Kidney (tissue), 14 donors: ENCODE data around the gene MDM4. TPM values are rescaled to one million over a fixed set of nuclear protein-coding genes. Genes with fewer than 3 reads are reported as not detected.

Experiments
- DNase-seq, 5 donors: peaks; one replicate each; pipeline ENCODE4 v3.0.0-alpha.2; 2013 to 2020
- FAIRE-seq: peaks from 2 replicates; lab custom pipeline; 2012; peaks lifted over from hg19 to GRCh38; lab: Jason Lieb, UNC
- H3K27ac ChIP-seq, 2 donors: one replicate each; pipeline ENCODE4 v1.7.0; 2013; ENCODE audit warnings: low read depth in 2 of 2, low read length in 2 of 2, inconsistent platforms in 1 of 2
- H3K27me3 ChIP-seq: one replicate; pipeline ENCODE4 v1.7.1; 2013; ENCODE audit warnings: low read length, inconsistent platforms; ENCODE audit not compliant: control insufficient read depth, insufficient read depth
- H3K36me3 ChIP-seq, 3 donors: one replicate each; pipeline versions ENCODE4 v1.7.0 to v1.7.1; 2013; ENCODE audit warnings: low read length in 3 of 3, control low read depth in 1 of 3, inconsistent platforms in 1 of 3; ENCODE audit not compliant: insufficient read depth in 3 of 3, control insufficient read depth in 2 of 3
- H3K4me1 ChIP-seq, 3 donors: one replicate each; pipeline versions ENCODE4 v1.7.0 to v1.7.1; 2013; ENCODE audit warnings: low read length in 3 of 3, inconsistent platforms in 1 of 3, low read depth in 1 of 3; ENCODE audit not compliant: control insufficient read depth in 2 of 3, insufficient read depth in 2 of 3
- H3K4me3 ChIP-seq, 3 donors: one replicate each; pipeline versions ENCODE4 v1.7.0 to v1.8.1; 2013; ENCODE audit warnings: low read length in 3 of 3, control low read depth in 1 of 3, inconsistent platforms in 1 of 3
- H3K9ac ChIP-seq, 3 donors: one replicate each; pipeline versions ENCODE4 v1.7.0 to v1.7.1; 2013; ENCODE audit warnings: low read length in 3 of 3, control low read depth in 1 of 3, inconsistent platforms in 1 of 3
- H3K9me3 ChIP-seq, 3 donors: one replicate each; pipeline versions ENCODE4 v1.7.0 to v1.7.1; 2013; ENCODE audit warnings: low read length in 3 of 3, control low read depth in 1 of 3, inconsistent platforms in 1 of 3; ENCODE audit not compliant: control insufficient read depth in 2 of 3, insufficient read depth in 1 of 3
- intact Hi-C: fragments of 100-400 bp; cut with DNase I; formaldehyde crosslinking; loops from one replicate; pipeline ENCODE4 v1.11.1; 2022
- polyA plus RNA-seq: library from polyadenylated mRNA; stranded (reverse); fragments of 350-450 nt; fragmentation: Illumina TruSeq; extraction: RNeasy Lipid Tissue Mini Kit (QIAGEN cat#74804); gene quantifications from one replicate; pipeline ENCODE4 v1.2.3, GENCODE V29; 2014; ENCODE audit warnings: low read depth, low replicate concordance; ENCODE audit not compliant: insufficient read depth
- total RNA-seq: library from RNA; stranded (reverse); fragmentation: NEBNext Ultra II Directional; extraction: Animal tissue kit (Norgen Biotek cat#: 25700); gene quantifications from one replicate; pipeline ENCODE4 v1.2.1, GENCODE V29; 2021
- TF ChIP-seq, protein P1 (sequence below): IDR thresholded peaks from 3 replicates; pipeline ENCODE4 v1.5.1; 2012; ENCODE audit warnings: mild to moderate bottlenecking, moderate library complexity, borderline replicate concordance; ENCODE audit not compliant: insufficient read depth; ENCODE audit errors: extremely low read depth
- donor health status: control.
- donor health status: control.
- donor health status: control.
- donor health status: control.
- donor health status: control.
- donor health status: DM: yes; HTN: yes; CAD: no.
- donor health status: Normal renal cell carcinoma (clear cell type).

Gene MDM4
- total and polyA plus RNA-seq, 2 donors from 2014 or later = 6.3 to 87.9 TPM

DNA sequence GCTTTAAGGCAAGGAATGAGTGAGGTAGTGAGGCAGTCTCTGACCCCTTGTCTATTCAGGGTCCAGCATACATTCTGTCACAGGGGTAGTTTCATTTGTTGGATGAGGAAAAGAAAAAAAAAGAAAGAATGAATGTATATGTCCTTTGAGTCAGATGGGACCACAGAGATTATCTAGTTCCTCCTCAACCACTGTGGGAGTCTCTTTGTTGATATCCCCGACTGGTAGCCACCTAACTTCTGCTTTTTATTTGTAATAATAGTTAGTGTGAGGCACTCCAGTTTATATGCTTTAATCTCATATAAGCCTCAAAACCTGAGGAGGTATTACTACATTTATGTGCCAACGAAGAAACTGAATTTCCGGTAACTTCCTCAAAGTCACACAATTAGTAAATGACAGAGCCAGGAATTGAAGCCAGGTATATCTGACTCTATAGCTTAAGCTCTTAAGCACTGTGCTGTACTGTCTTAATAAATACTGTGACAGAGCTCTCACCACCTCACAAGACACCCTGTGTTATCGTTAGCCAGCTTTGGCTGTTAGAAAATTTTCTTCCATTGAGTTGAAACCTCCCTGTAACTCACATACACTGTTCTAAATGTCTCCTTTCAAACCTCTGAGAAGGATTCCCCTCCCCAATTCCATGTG lies 82.2 kb downstream of the MDM4 start:
- FAIRE-seq (no peak), DNase-seq (no peak)
- no peaks in the 10 kb centered on the region for H3K9me3 ChIP-seq
- no peaks in the 10 kb centered on the region for H3K4me1 ChIP-seq
- no peak overlapping the region for H3K4me3 ChIP-seq
- no peak overlapping the region for H3K27ac ChIP-seq
- intact Hi-C loops = no loop called here
- no peaks in the 10 kb centered on the region for H3K36me3 ChIP-seq
- no peaks in the 10 kb centered on the region for H3K27me3 ChIP-seq
- TF ChIP-seq, protein P1, sequence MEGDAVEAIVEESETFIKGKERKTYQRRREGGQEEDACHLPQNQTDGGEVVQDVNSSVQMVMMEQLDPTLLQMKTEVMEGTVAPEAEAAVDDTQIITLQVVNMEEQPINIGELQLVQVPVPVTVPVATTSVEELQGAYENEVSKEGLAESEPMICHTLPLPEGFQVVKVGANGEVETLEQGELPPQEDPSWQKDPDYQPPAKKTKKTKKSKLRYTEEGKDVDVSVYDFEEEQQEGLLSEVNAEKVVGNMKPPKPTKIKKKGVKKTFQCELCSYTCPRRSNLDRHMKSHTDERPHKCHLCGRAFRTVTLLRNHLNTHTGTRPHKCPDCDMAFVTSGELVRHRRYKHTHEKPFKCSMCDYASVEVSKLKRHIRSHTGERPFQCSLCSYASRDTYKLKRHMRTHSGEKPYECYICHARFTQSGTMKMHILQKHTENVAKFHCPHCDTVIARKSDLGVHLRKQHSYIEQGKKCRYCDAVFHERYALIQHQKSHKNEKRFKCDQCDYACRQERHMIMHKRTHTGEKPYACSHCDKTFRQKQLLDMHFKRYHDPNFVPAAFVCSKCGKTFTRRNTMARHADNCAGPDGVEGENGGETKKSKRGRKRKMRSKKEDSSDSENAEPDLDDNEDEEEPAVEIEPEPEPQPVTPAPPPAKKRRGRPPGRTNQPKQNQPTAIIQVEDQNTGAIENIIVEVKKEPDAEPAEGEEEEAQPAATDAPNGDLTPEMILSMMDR = no peak
- no peak overlapping the region for H3K9ac ChIP-seq

DNA sequence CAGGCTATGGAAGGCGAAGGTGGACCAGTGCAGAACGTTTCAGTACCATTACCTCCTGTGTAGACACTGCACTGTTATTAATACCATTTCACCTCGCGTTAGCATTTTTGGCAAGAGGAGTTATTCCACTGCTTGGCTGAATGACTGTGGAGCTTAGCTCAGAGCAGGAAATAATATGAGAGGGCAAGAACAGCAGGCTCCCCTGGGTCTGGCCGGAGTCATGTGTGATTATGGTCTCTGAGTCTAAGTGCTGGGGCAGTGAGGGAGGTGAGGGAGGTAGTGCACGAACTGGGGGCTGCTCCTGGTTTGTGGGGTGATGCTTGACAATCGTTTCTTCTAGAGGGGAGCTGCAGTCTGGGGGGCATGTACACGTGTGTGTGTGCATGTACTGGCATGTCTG lies 82.9 kb downstream of the MDM4 start:
- H3K27me3 ChIP-seq = no peaks in the 10 kb centered on the region
- intact Hi-C loops = no loop called here
- DNase-seq (no peak), FAIRE-seq (no peak)
- H3K36me3 ChIP-seq = no peaks in the 10 kb centered on the region
- H3K4me3 ChIP-seq = no peak overlapping the region
- H3K9ac ChIP-seq = no peak overlapping the region
- TF ChIP-seq, protein P1 = no peak
- no peaks in the 10 kb centered on the region for H3K9me3 ChIP-seq
- H3K4me1 ChIP-seq = no peaks in the 10 kb centered on the region
- H3K27ac ChIP-seq = no peak overlapping the region

DNA sequence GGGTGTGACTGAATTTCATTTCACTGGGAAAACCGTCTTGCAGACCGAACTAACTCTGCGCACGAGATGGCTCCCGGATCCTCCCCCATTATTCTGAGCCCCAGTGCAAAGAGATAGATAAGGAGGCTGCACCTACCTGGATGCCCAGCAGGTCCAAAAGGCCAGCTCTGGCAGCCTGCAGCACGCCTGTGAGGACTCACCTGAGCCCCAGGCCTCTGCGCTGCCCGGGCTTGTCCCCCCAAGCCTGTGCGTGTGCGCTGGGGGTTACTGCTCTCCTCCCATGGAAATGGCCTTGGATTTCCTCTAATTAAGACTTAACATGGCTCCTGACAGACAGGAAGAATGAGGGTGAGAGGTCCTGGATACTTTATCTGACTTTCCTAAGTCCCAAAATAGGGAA lies 83.4 kb downstream of the MDM4 start:
- intact Hi-C loops = no loop called here
- DNase-seq (no peak), FAIRE-seq (no peak)
- Histone ChIP-seq H3K4me3 (no peak overlapping the region), H3K36me3 (no peaks in the 10 kb centered on the region), H3K27me3 (no peaks in the 10 kb centered on the region), H3K9ac (no peak overlapping the region), H3K27ac (no peak overlapping the region), H3K4me1 (no peaks in the 10 kb centered on the region), H3K9me3 (no peaks in the 10 kb centered on the region)
- TF ChIP-seq, protein P1 = no peak

DNA sequence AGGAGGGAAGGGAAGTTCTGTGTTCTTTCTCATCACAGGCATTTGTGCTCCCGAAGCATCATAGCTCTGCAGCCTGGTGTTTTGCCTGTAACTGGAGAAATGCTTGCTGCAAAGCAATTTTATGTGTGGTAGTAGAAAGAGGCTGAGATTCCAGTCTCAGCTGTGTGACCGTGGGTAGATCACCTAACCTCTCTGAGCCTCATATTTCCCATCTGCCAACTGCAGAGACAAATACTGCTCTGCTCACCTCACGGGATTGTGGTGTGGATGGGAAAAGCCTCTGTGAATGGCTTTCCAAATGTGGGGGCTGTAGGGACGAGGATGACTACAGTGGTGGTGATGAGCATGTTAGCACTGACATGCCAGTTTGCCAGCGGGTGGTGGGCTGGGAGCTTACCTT lies 84.0 kb downstream of the MDM4 start:
- no peak for DNase-seq
- H3K4me3 ChIP-seq = no peak overlapping the region
- H3K27ac ChIP-seq = no peak overlapping the region
- intact Hi-C loops = no loop called here
- no peak for FAIRE-seq
- no peaks in the 10 kb centered on the region for H3K9me3 ChIP-seq
- H3K4me1 ChIP-seq = no peaks in the 10 kb centered on the region
- H3K9ac ChIP-seq = no peak overlapping the region
- TF ChIP-seq, protein P1 = no peak
- no peaks in the 10 kb centered on the region for H3K27me3 ChIP-seq
- H3K36me3 ChIP-seq = no peaks in the 10 kb centered on the region
